GM21737 (cell line): ENCODE measurements around the gene GLRA2.

Source experiments
- ATAC-seq: cut with Tn5 transposase; IDR thresholded peaks from one replicate; pipeline ENCODE4 v1.9.1; 2021; ENCODE audit warnings: mild to moderate bottlenecking, moderate library complexity; ENCODE audit not compliant: unreplicated experiment

GLRA2 gene

DNA sequence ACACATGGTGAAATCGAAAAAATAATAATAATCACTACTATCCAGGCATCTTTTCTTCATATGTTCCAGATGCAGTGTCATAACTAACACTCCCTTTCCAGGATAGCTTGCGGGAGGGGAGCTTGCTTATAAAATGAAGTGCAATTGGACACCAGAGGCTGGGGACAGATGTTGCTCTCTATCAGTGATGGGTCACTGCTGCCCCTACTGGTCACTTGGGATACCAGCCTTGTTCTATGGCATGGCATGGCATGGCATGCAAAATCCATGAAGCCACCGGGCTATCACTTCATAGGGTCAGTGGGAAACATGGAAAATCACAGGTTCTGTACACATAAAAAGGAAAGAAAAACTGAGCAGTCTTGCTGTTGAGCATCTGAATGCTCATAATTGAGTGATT is 168.1 kb downstream of the GLRA2 start:
- no peak for ATAC-seq

DNA sequence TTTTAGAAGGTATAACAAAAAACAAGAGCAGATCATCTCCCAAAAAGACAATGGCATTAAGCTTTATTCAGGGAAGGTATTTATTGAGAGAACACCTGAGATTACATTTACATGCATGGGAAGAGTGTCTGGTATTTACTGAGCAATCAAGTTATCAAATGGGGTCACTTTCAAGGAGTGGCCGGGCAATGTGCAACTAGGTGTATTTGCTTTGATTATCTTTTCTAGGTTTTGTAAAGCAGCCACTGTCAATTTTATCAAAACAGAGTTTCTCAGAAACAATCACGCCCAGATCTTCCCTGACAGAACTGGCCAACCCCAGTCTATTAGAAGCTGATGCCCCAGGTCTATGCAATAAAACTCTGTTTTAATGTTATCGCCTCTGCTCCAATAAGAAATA is 169.5 kb downstream of the GLRA2 start:
- no peak for ATAC-seq

DNA sequence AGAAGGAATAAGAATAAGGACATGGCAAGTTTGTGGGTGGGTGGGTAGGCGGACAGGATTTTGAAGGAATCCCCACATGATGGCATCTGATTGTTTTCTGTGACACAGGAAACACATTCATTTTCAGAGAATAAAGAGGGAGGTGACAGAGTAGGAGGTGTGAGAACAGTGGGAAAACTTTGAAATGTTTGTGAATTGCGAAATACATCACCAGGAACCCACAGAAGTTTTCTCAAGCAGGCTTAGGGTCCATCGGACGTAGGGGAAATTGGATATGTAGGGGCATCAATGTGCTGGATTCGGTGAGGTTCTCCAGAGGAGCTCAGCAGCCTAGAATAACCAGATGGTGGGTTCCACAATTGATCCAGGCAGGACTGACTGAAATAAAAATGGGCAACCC is 171.6 kb downstream of the GLRA2 start:
- ATAC-seq = no peak

DNA sequence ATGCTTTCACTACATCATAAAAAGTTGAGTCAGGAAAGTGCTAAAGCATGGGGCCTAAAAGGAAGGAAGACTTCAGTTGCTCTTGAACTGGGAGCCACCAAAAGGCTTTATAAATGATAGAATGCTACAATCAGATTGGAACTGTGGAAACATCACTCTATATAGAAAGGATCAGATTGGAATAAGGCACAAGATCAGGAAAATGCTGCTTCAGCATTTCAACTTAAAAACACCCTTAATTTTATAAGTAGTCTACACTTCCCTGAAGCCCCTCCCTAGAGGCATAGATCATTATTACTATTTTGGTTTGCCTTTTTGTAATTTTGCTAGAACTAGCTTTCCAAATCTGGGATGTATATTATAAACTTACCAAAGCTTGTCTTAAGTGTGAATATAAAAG is 172.8 kb downstream of the GLRA2 start:
- ATAC-seq = no peak

DNA sequence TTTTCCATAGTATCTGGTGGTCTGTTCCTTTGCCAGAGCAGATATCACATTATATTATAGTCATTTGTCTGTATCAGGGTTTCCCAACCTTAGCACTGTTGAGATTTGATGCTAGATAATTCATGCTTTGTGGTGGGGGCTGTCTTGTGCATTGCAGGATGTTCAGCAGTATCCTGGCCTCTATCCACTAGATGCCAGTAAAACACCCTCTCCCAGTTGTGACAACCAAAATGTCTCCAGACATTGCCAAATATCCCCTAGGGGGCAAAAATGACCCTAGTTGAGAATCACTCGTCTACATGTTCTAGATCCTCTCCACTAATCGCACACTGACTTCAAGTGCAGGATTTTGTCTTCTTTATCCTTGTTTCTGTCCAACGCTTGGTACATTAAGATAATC is 182.8 kb downstream of the GLRA2 start:
- no peak for ATAC-seq

DNA sequence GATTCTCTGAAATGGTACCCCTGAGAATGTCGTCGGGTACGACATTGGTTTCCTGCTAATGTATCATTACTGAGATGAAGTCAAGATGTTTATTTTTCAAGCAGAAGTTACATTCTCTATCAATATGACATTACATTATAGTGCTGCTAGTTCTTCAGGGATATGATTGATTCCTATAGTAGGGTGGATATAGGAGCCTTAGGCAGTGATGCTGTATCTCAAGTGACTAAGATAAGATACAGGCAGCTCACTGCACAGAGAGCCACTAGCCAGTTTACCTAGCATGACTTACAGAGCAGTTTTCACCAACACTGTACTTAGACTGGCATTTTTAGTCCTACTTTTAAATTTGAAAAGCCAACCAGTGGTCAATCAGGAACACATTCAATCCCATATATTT is 188.6 kb downstream of the GLRA2 start:
- no peak for ATAC-seq

DNA sequence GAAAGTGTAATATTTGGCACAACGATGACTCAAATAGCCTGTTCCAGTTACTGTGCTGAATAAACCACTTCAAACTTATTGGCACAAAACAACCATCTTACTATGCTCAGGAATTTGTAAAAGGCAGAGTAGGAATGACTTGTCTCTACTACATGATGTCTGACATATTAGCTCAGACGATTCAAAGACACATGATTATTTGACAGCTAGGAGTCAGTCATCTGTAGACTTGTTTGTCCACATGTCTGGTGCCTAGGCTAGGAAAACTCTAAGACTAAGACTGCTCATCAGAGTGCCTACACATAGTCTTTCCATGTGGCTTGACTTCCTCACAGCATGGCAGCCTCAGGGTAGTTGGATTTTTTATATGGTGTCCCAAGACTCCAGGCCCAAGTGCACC is 189.1 kb downstream of the GLRA2 start:
- ATAC-seq = no peak

DNA sequence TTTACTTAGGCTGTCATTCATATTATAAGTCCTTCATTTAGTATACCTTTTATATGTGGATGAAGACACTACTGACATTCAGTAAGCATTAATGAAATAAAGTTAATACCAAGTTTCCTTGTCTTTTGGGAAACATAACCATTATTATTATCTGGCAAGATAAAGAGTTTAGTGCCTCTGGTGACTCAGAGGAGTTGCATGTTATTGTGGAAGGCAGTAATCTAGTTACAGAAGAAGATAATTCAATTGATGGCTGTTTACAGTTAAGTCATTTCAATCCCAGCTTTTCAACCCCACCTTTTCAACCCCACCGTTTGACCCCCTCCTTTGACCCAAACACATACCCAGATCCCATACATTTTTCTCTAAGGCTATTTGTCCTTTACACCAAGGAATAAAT is 199.7 kb downstream of the GLRA2 start:
- no peak for ATAC-seq

DNA sequence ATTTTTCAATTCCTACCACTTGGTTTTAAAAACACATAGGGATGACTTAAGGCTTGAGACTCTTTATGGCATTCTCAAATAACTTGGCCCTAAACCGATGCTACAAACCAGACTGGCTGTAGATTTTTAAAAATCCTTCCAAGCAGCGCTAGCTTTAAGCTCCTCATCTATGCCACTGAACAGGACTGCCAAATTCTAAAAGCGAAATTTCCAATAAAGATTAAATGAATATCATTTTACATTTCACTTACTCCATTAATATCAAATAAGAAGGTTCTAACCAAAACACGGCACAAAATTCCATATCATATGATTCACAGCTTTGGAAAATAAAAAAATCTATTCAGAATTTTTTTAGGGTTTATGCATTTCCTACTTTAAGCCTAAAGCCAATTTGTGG is 209.3 kb downstream of the GLRA2 start:
- ATAC-seq = no peak

DNA sequence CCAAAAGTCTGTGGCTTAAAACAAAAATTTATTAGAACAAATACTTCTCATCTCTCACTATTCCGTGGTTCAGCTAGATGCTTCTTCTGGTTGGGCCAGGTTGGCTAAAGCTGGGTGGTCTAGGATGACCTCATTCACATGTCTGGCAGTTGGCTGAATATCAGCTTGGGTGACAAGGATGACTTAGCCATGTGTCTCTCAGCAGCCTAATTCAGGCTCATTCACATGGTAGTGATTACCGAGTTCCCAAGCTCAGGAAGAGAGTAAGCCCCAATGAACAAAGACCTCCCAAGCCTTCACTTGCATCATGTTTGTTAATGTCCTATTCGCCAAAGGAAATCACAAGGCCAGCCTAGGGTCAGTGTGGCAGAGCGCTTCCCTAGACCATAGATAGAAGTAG is 224.1 kb downstream of the GLRA2 start:
- ATAC-seq = no peak

DNA sequence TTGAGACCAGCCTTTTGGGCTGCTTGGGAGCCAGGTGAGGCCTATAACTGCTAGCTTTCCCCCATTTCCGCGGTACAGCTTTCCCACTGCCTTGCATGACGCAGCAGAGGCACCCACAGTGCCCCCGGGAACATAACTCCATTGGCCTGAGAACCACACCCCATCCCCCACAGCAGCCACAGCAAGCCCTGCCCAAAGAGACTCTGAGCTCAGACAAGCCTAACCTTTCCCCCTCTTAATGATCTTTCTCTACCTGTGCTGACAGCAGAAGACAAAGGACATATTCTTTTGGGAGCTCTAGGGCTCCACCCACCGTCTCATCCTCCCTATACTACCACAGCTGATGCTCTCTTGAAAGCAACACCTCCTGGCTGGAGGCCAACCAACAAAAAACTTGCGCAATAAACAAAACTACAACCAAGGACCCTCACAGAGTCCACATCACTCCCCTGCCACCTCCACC is 228.7 kb downstream of the GLRA2 start:
- no peak for ATAC-seq

DNA sequence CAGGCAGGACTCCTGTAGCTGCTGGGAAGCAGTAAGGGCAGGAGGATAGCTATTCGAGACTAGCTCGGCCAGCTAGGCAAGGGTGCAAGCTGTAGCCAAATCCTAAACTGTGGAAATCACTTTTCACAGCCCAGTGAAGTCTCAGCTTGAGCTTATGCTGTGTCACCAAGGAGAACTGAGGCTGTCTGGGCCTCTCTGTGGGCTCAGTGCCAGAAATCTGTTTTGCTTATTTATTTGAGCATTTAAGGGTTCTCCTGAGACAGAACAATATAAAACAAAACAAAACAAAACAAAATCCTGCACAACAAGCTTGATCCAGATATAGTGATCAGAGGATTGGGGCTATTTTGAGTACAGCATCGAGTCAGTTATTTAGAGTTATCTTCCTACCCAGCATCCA is 246.1 kb downstream of the GLRA2 start:
- ATAC-seq = no peak

DNA sequence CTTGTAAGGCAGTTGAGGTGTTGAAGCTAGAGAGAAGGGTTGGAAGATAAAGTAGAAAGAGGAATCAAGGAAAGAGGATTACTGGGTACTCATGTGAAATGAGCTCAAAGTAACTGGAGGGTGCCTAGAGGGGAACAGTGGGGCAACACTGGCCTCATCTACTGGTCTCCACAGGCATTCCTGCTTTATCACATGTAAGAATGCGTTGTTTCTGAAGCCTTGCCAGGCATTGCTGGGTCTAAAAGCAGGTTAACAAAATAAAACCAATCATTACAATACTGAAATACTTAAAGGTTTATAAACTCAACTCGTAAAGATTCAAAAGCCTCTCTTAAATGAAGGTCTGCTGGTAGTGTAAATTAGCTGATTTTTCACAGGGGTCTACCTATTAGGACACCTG is 247.6 kb downstream of the GLRA2 start:
- no peak for ATAC-seq

DNA sequence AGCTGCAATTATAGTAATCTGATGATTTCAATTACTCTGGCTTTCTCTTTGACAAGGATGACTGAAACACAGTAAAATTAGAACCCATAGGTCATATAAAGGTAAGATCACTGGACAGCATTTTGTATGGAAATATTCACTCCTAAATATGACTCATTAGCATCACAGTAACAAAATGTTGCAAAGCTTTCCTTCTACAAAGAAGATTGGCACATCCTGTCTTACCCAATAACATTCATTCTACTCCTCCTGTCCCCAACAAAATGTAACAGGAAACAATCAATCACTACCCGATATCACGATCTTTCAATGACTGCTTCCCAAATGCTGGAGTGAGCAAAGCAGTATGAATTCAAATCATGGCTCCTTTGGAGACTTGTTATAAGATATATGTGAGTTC is 248.2 kb downstream of the GLRA2 start:
- no peak for ATAC-seq

DNA sequence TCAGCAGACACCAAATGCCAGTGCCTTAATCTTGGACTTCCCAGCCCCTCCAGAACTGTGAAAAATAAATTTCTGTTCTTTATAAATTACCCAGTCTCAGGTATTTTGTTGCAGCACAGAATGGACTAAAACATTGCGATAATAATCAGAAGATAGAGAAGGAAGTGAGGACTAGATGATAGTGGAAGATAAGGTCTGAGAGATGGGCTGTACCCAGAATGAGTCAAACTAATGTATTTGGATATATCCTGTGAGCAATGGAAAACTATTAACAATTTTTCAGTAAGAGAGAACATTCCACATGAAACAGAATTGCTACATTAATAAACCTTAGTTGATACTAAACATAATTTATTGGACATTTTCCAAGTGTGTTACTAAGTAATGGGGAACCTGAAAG is 250.2 kb downstream of the GLRA2 start:
- ATAC-seq = no peak
